Measurements from ENCODE around the gene LVRN.

DNA sequence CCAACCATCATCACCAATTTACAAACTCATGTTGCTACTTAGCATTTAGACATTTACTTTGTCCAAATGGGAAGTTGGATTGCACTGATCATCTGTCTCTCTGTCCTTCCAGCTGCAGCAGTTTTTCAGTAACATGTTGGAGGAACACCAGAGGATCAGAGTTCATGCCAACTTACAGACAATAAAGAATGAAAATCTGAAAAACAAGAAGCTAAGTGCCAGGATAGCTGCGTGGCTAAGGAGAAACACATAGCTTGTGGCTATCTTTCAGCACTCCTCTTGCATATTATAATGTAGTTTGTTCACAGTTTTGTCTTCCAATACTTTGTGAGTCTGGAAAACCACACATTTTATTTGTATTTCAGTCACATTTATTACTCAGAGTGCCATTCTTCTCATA is 63.6 kb downstream of the LVRN start:
- TF ChIP-seq, protein P1, sequence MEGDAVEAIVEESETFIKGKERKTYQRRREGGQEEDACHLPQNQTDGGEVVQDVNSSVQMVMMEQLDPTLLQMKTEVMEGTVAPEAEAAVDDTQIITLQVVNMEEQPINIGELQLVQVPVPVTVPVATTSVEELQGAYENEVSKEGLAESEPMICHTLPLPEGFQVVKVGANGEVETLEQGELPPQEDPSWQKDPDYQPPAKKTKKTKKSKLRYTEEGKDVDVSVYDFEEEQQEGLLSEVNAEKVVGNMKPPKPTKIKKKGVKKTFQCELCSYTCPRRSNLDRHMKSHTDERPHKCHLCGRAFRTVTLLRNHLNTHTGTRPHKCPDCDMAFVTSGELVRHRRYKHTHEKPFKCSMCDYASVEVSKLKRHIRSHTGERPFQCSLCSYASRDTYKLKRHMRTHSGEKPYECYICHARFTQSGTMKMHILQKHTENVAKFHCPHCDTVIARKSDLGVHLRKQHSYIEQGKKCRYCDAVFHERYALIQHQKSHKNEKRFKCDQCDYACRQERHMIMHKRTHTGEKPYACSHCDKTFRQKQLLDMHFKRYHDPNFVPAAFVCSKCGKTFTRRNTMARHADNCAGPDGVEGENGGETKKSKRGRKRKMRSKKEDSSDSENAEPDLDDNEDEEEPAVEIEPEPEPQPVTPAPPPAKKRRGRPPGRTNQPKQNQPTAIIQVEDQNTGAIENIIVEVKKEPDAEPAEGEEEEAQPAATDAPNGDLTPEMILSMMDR (IDR thresholded peaks at IDR 0.05), result no peak
- TF ChIP-seq POLR2A (IDR thresholded peaks at IDR 0.05), result no peak
